Testis (tissue), 3 donors: ENCODE data around the gene IFIT1B. TPM values are rescaled to one million over a fixed set of nuclear protein-coding genes. Genes with fewer than 3 reads are reported as not detected.

Source experiments
- DNase-seq: peaks from one replicate; pipeline ENCODE4 v3.0.0-alpha.2; 2019
- H3K27ac ChIP-seq, 2 donors: fragments of 200-600 bp; sonication (generic); one replicate each; pipeline ENCODE4 v1.5.1; 2019
- H3K27me3 ChIP-seq: fragments of 200-600 bp; sonication (generic); one replicate; pipeline ENCODE4 v1.5.1; 2019
- H3K36me3 ChIP-seq: fragments of 200-600 bp; sonication (generic); one replicate; pipeline ENCODE4 v1.5.1; 2017; ENCODE audit warnings: low read depth; ENCODE audit errors: missing control alignments
- H3K4me1 ChIP-seq: fragments of 200-600 bp; sonication (generic); one replicate; pipeline ENCODE4 v1.5.1; 2019
- H3K4me3 ChIP-seq, 2 donors: fragments of 200-600 bp; sonication (generic); one replicate each; pipeline ENCODE4 v1.5.1; 2017 to 2019
- H3K9me3 ChIP-seq: fragments of 200-600 bp; sonication (generic); one replicate; pipeline ENCODE4 v1.5.1; 2017
- POLR2A ChIP-seq: fragments of 450-650 bp; IDR thresholded peaks from one replicate; pipeline ENCODE4 v1.6.1; 2017; ENCODE audit warnings: antibody characterized with exemption, mild to moderate bottlenecking, moderate library complexity
- WGBS, 2 donors: methylation state at CpG; one replicate each; pipeline ENCODE4 v1.1.5; 2018; 5-methylcytosine and 5-hydroxymethylcytosine counted together
- intact Hi-C: fragments of 100-400 bp; cut with DNase I; formaldehyde crosslinking; loops from one replicate; pipeline ENCODE4 v1.15.1; 2023; ENCODE audit warnings: low total_unique reads
- polyA plus RNA-seq: library from polyadenylated mRNA; stranded (reverse); fragments of 350-450 nt; fragmentation: Illumina TruSeq; extraction: RNeasy Lipid Tissue Mini Kit (QIAGEN cat#74804); gene quantifications from one replicate; pipeline ENCODE4 v1.2.3, GENCODE V29; 2014; ENCODE audit warnings: low read depth, low replicate concordance; ENCODE audit not compliant: insufficient read depth
- total RNA-seq, 2 donors: library from RNA; depleted of rRNA; stranded (reverse); fragments of >200 nt; gene quantifications; one replicate each; pipeline ENCODE4 v1.2.3, GENCODE V29; 2016
- TF ChIP-seq, protein P1 (sequence below), 3 experiments: fragments of 450-650 bp in 2 of 3; fragments of 200-600 bp in 1 of 3; sonication (generic) in 1 of 3; IDR thresholded peaks; one replicate each; pipeline ENCODE4 v1.5.1; 2016 to 2019; ENCODE audit warnings: antibody characterized with exemption in 3 of 3, mild to moderate bottlenecking in 2 of 3, moderate library complexity in 1 of 3

Gene IFIT1B
- total and polyA plus RNA-seq, 3 donors from 2014 or later = not detected

DNA sequence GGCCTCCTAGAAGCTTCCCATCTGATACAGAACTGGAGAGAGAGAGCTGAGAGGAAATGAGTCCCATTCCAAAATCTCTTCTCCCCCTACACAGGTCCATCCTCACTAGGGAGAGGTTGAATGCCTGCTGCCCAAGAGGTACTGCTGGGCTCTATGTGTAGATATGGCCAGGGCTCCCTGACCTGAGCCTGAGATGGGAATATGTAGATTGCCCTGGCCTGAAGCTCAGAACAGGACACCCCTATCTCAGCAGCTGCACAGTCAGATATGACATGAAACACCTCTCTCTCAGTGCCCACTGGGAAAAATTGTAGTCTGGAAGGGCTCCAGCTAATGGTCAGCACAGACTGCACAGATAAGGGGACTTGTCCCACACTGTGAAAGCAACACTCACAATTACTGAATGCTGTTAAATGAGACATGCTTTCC is 3.1 kb upstream of the IFIT1B start:
- peaks cover 17% of the 10 kb centered on the region for H3K4me1 ChIP-seq
- TF ChIP-seq, protein P1, sequence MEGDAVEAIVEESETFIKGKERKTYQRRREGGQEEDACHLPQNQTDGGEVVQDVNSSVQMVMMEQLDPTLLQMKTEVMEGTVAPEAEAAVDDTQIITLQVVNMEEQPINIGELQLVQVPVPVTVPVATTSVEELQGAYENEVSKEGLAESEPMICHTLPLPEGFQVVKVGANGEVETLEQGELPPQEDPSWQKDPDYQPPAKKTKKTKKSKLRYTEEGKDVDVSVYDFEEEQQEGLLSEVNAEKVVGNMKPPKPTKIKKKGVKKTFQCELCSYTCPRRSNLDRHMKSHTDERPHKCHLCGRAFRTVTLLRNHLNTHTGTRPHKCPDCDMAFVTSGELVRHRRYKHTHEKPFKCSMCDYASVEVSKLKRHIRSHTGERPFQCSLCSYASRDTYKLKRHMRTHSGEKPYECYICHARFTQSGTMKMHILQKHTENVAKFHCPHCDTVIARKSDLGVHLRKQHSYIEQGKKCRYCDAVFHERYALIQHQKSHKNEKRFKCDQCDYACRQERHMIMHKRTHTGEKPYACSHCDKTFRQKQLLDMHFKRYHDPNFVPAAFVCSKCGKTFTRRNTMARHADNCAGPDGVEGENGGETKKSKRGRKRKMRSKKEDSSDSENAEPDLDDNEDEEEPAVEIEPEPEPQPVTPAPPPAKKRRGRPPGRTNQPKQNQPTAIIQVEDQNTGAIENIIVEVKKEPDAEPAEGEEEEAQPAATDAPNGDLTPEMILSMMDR (IDR thresholded peaks at IDR 0.05) = no peak
- TF ChIP-seq POLR2A = no peak
- no peaks in the 10 kb centered on the region for H3K36me3 ChIP-seq
- DNase-seq = no peak
- intact Hi-C loops = no loop called here
- no peaks in the 10 kb centered on the region for H3K9me3 ChIP-seq
- H3K27ac ChIP-seq = peak overlapping the region; percentile 64 to 85
- H3K27me3 ChIP-seq = no peaks in the 10 kb centered on the region
- no peak overlapping the region for H3K4me3 ChIP-seq

DNA sequence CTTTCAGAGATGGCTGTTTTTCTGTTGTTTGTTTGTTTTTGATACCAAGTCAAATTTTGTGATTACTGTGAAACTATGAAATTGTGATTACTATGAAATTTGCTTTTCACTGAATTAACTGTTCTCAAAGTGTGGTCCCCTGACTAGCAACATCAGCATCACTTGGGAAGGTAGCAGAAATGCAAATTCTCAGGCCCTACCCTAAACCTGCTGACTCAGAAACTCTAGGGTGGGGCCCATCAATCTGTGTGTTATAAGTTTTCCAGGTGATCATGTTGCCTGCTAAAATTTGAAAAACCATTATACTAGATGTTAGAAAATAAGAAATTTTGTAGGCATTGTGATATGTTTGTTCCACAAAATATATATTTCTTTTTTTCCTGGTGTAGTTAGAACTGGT is 1.2 kb downstream of the IFIT1B start:
- Histone ChIP-seq H3K27ac (no peak overlapping the region), H3K4me1 (peaks cover 8% of the 10 kb centered on the region), H3K36me3 (no peaks in the 10 kb centered on the region), H3K9me3 (no peaks in the 10 kb centered on the region), H3K27me3 (no peaks in the 10 kb centered on the region), H3K4me3 (no peak overlapping the region)
- intact Hi-C loops = no loop called here
- TF ChIP-seq, protein P1 (IDR thresholded peaks at IDR 0.05) = no peak
- no peak for TF ChIP-seq POLR2A
- DNase-seq = no peak

DNA sequence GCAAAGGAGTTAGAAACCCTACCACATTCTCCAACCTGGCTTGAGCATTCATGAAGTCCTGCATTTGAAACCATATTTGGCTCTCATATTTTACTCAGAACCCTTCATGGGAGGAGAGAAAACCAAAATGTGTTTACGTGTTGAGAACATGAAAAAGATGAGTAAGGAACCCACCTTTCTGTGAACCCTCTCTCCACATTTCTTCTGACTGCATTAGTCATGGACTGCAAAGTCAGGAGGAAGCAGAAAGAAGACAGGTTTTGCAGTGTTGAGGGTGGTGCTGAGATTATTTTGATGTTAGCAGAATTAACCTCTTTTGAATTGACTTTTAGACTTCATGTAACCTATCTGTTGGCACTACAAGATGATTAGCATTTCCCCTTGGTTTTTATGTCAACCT is 4.9 kb downstream of the IFIT1B start:
- 95 to 96% methylated on average over 1 of the region's 1 CpG for WGBS, 2 donors
- Histone ChIP-seq H3K27ac (no peak overlapping the region), H3K4me3 (no peak overlapping the region), H3K9me3 (no peaks in the 10 kb centered on the region), H3K4me1 (no peaks in the 10 kb centered on the region), H3K27me3 (no peaks in the 10 kb centered on the region), H3K36me3 (no peaks in the 10 kb centered on the region)
- intact Hi-C loops = no loop called here
- no peak for TF ChIP-seq POLR2A
- TF ChIP-seq, protein P1 (IDR thresholded peaks at IDR 0.05) = no peak
- DNase-seq = no peak

DNA sequence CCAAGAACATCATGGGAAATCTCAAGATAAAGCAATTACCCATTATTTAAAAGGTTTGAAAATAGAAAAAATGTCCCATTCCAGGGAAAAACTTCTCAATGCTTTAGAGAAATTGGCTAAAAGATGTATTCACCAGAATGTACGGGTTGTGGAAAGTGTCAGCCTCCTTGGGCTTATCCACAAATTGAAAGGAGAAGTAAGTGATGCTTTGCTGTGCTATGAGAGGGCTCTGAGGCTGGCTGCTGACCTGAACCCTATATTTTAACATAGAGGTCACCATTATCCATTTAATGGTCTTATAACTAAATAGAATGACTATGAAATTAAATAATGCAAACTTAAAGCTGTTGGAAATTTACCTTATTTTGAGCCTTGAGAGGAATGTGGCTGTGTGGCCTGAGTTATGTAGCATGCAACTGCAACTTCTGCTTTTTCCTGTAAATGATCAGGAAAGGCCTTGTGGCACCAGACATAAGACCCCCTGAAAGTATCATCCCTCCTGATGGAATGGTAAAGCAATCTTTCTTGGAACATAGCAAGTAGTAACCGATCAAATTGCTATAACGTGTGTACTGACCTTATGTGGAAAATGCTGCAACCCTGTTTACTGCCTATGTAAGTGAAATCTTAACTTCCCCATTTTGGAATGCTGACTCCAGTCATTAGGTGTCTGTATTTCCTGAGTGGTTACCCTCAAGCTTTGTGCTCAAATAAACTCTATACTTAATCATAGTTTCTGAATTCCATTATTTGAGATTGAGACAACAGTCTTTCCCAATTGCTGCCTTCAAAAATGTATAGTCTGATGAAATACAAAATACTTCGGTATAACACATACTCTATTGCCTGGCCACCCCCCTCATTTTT is 6.9 kb downstream of the IFIT1B start:
- H3K9me3 ChIP-seq = no peaks in the 10 kb centered on the region

More for the DNA sequence above, 6.9 kb downstream of the IFIT1B start:
- intact Hi-C loops = no loop called here
- H3K4me1 ChIP-seq = no peaks in the 10 kb centered on the region
- TF ChIP-seq, protein P1 (IDR thresholded peaks at IDR 0.05) = no peak
- no peak for TF ChIP-seq POLR2A
- no peaks in the 10 kb centered on the region for H3K27me3 ChIP-seq
- H3K27ac ChIP-seq = no peak overlapping the region
- no peak overlapping the region for H3K4me3 ChIP-seq
- 79 to 81% methylated on average over 4 of the region's 4 CpGs for WGBS, 2 donors
- no peak for DNase-seq
- H3K36me3 ChIP-seq = no peaks in the 10 kb centered on the region
